K562 (cell line): ENCODE measurements around the gene BPTF. TPM values are rescaled to one million over a fixed set of nuclear protein-coding genes. Genes with fewer than 3 reads are reported as not detected.
A peak's percentile ranks its signal among the peaks of the same experiment; 100 is the strongest.

Experiments
- ATF1 ChIP-seq, 2 experiments: fragments of 450-650 bp in 1 of 2; IDR thresholded peaks; 2 replicates each; pipeline ENCODE4 v1.6.1; 2016; ENCODE audit warnings: missing compliant biosample characterization in 1 of 2, missing genetic modification characterization in 1 of 2
- BRD4 ChIP-seq: fragments of 200-600 bp; sonication (generic); IDR thresholded peaks from 2 replicates; pipeline ENCODE4 v1.6.1; 2017; ENCODE audit warnings: inconsistent platforms
- CBFB ChIP-seq: sonication (generic); formaldehyde crosslinking; IDR thresholded peaks from 2 replicates; pipeline ENCODE4 v1.4.0; 2020; ENCODE audit warnings: mild to moderate bottlenecking, missing genetic modification reagents
- MEIS2 ChIP-seq: fragments of 450-650 bp; IDR thresholded peaks from 2 replicates; pipeline ENCODE4 v1.6.1; 2014; ENCODE audit warnings: mild to moderate bottlenecking; ENCODE audit not compliant: partially characterized antibody
- NCOR1 ChIP-seq: fragments of 450-650 bp; IDR thresholded peaks from 2 replicates; pipeline ENCODE4 v1.6.1; 2016; ENCODE audit warnings: mild to moderate bottlenecking, moderate library complexity
- NR0B1 ChIP-seq: fragments of 450-650 bp; IDR thresholded peaks from one replicate; pipeline ENCODE4 v1.6.1; 2018; ENCODE audit warnings: mild to moderate bottlenecking, moderate library complexity; ENCODE audit not compliant: partially characterized antibody
- NR2C1 ChIP-seq, 2 experiments: fragments of 450-650 bp; IDR thresholded peaks; 2 replicates each; pipeline ENCODE4 v1.6.1; 2017; ENCODE audit warnings: mild to moderate bottlenecking in 2 of 2, antibody characterized with exemption in 1 of 2, inconsistent platforms in 1 of 2, missing compliant biosample characterization in 1 of 2, missing genetic modification characterization in 1 of 2
- NRF1 ChIP-seq, 2 experiments: fragments of 450-650 bp; IDR thresholded peaks in 1 of 2; conservative IDR thresholded peaks in 1 of 2; 2 replicates each; pipeline ENCODE4 v1.6.1; 2014; ENCODE audit warnings: mild to moderate bottlenecking in 2 of 2
- PKNOX1 ChIP-seq: fragments of 450-650 bp; IDR thresholded peaks from 2 replicates; pipeline ENCODE4 v1.6.1; 2016
- TRIM28 ChIP-seq: fragments of 450-650 bp; IDR thresholded peaks from 2 replicates; pipeline ENCODE4 v1.6.1; 2017
- ZNF766 ChIP-seq: fragments of 200-800 bp; sonication (Bioruptor generic); conservative IDR thresholded peaks from 2 replicates; pipeline ENCODE4 v1.6.1; 2016; ENCODE audit warnings: missing genetic modification characterization, missing compliant biosample characterization
- ZNF79 ChIP-seq: fragments of 250-450 bp; sonication (Bioruptor Pico); IDR thresholded peaks from 2 replicates; pipeline ENCODE4 v1.4.0; 2020; ENCODE audit warnings: low read depth, mild to moderate bottlenecking, moderate library complexity
- polyA plus RNA-seq, 8 experiments: library from polyadenylated mRNA; depleted of rRNA in 4 of 8; stranded (reverse) in 5 of 8; unstranded in 3 of 8; fragments of >200 nt; fragmentation: Nextera tagmentation in 2 of 8; fragmentation: Illumina TruSeq in 1 of 8; extraction: Ambion mirVana in 2 of 8; extraction: Trizol in 1 of 8; gene quantifications; 2 replicates each; pipeline versions ENCODE4 v1.2.1 to v1.2.3, GENCODE V29; 2011 to 2014; ENCODE audit warnings: inconsistent platforms in 1 of 8, missing spikeins in 1 of 8
- total RNA-seq, 7 experiments: library from RNA; depleted of rRNA in 6 of 7; stranded (reverse); fragments of >200 nt in 6 of 7; fragmentation: Illumina TruSeq in 2 of 7; extraction: Trizol in 2 of 7; gene quantifications; 2 replicates each; pipeline versions ENCODE4 v1.2.1 to v1.2.3, GENCODE V29; 2011 to 2021; ENCODE audit warnings: low replicate concordance in 1 of 7

BPTF gene
- total and polyA plus RNA-seq, 9 of the 15 experiments (the other 6 are each of a cell fraction or from before 2014, with no cell fraction given): 12.5 to 52.1 (median 26.9) TPM

DNA sequence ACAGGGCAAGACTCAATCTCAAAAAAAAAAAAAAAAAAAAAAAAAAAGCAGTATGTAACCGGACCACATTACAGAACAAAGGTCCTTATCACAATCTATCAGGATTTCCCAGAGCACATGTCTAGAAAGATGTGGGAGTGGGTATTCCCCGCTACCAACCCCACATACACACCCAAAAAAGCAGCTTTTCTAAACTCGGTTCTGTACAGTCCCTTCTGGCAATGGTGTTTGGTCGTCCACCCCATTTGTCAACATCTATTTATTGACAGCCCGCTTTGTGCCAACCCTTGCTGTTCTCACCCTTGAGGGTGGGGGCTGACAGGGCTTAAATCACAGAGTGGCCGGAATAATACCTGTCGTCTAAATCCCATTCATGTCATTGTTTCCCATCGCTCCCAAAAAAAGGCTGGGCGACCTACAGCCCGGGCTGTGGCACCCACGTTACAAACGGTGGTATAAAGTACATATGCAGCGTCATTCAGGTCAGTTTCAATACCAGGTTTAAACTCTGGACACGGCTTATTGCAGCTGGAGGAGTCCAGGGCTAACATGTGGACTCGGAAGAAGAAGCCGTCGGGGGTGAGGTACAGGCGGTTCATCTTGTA is 167.3 kb downstream of the BPTF start (continued):
- TF ChIP-seq ZNF766 (no peak), NRF1 (conservative IDR thresholded peaks at IDR 0.05 in 1 of 2, IDR thresholded peaks at IDR 0.05 in 1 of 2) (no peak), NCOR1 (no peak), MEIS2 (no peak), NR2C1 (IDR thresholded peaks at IDR 0.05) (no peak), NR2C1 (tag; IDR thresholded peaks at IDR 0.05) (no peak), PKNOX1 (peak; percentile 45; the same call in 1 of the 2 replicates), BRD4 (no peak), NR0B1 (no peak), CBFB (peak; percentile 48; the same call in 1 of the 2 replicates), TRIM28 (no peak), ATF1 (CRISPR knock-in tag; IDR thresholded peaks at IDR 0.05) (no peak), ATF1 (tag; IDR thresholded peaks at IDR 0.05) (0 out of 2 replicates have a peak, but pooled peaks have one; percentile 28), ZNF79 (no peak)
